ENCODE measurements around the gene NRAP. TPM values are rescaled to one million over a fixed set of nuclear protein-coding genes. Genes with fewer than 3 reads are reported as not detected.

NRAP gene
- total and polyA plus RNA-seq, 2 donors (not counting 3 experiments of a cell fraction or from before 2014, with no cell fraction given) = not detected

DNA sequence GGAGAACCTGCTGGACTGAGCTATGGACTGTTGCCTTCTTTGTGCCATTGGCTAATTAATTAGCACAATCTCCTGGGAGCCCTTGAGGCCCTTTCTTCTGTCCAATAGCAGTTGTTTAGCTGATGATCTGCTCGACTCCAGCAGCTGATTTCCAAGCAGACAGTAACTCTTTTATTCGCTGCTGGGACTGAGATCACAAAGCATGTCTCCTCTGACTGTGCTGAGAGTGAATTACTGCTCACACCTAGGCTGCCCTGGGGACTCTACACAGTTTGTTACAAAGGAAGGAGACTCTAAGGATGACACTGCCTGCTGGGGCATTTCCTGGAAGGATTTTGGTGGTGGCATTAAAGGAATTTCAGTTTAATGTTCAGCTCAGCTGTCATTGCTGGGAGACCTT is 47.3 kb upstream of the NRAP start:
- intact Hi-C loops (cut with micrococcal nuclease) = no loop called here
- no peak overlapping the region for H3K9ac ChIP-seq (replicated peaks; ENCODE audit: extremely low read depth, insufficient read depth, low read length)
- POLR2A ChIA-PET = no interaction called here
- no TSS peak for BruUV-seq (replicated peaks)
- H3K4me2 ChIP-seq (ENCODE audit: insufficient read depth, low read length) = no peak overlapping the region
- peaks cover 2 to 3% of the 10 kb centered on the region in 2 experiments for H3K36me3 ChIP-seq (ENCODE audit: control insufficient read depth in 2 of 2, extremely low read depth in 1 of 2, insufficient read depth in 2 of 2, low read length in 2 of 2)
- H3K79me2 ChIP-seq (ENCODE audit: control insufficient read depth, insufficient read depth, low read length) = no peaks in the 10 kb centered on the region
- peaks cover 20% of the 10 kb centered on the region for H3K4me1 ChIP-seq (ENCODE audit: control insufficient read depth, extremely low read depth, insufficient read depth, low read length)
- H3K9me3 ChIP-seq (replicated peaks; ENCODE audit: control insufficient read depth, insufficient read depth, low read length) = no peaks in the 10 kb centered on the region
- FAIRE-seq (no peak), DNase-seq (ENCODE audit: low read depth, low spot score) (no peak)
- H3K27me3 ChIP-seq (ENCODE audit: control insufficient read depth in 2 of 2, insufficient read depth in 2 of 2, low read length in 2 of 2) = no peaks in the 10 kb centered on the region
- no peak for TF ChIP-seq POLR2AphosphoS5 (IDR thresholded peaks at IDR 0.05; ENCODE audit: insufficient read depth, low read depth, low read length)
- TF ChIP-seq GATA2 (IDR thresholded peaks at IDR 0.05; ENCODE audit: insufficient read depth, insufficient read length, low read depth, low read length) = no peak
- no peak for TF ChIP-seq EZH2 (IDR thresholded peaks at IDR 0.05; ENCODE audit: borderline replicate concordance, low read depth, low read length, severe bottlenecking)
- no peak for TF ChIP-seq FOS (IDR thresholded peaks at IDR 0.05; ENCODE audit: borderline replicate concordance, insufficient read depth, low read length)
- TF ChIP-seq, protein P1, sequence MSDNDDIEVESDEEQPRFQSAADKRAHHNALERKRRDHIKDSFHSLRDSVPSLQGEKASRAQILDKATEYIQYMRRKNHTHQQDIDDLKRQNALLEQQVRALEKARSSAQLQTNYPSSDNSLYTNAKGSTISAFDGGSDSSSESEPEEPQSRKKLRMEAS (IDR thresholded peaks at IDR 0.05; ENCODE audit: insufficient read depth, insufficient read length) = no peak
- no peak for TF ChIP-seq MYC (IDR thresholded peaks at IDR 0.05; ENCODE audit: low read depth, low read length)
- TF ChIP-seq POLR2A (IDR thresholded peaks at IDR 0.05; ENCODE audit: low read depth, low read length) = no peak
- no peak for TF ChIP-seq JUN (IDR thresholded peaks at IDR 0.05; ENCODE audit: borderline replicate concordance, insufficient read depth, insufficient read length, low read depth)
- TF ChIP-seq, protein P2, sequence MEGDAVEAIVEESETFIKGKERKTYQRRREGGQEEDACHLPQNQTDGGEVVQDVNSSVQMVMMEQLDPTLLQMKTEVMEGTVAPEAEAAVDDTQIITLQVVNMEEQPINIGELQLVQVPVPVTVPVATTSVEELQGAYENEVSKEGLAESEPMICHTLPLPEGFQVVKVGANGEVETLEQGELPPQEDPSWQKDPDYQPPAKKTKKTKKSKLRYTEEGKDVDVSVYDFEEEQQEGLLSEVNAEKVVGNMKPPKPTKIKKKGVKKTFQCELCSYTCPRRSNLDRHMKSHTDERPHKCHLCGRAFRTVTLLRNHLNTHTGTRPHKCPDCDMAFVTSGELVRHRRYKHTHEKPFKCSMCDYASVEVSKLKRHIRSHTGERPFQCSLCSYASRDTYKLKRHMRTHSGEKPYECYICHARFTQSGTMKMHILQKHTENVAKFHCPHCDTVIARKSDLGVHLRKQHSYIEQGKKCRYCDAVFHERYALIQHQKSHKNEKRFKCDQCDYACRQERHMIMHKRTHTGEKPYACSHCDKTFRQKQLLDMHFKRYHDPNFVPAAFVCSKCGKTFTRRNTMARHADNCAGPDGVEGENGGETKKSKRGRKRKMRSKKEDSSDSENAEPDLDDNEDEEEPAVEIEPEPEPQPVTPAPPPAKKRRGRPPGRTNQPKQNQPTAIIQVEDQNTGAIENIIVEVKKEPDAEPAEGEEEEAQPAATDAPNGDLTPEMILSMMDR (IDR thresholded peaks at IDR 0.05; ENCODE audit: extremely low read depth in 1 of 2, insufficient read depth in 1 of 2, low read depth in 1 of 2, low read length in 2 of 2) = no peak
- H2AFZ ChIP-seq (ENCODE audit: low read depth, low read length) = no peak overlapping the region
- H3K4me3 ChIP-seq (replicated peaks in 1 of 3; ENCODE audit: insufficient read depth in 1 of 3, low read depth in 1 of 3, low read length in 3 of 3) = no peak overlapping the region
- H3K9me1 ChIP-seq (replicated peaks; ENCODE audit: control insufficient read depth, extremely low read depth, insufficient read depth, low read length) = no peaks in the 10 kb centered on the region
- dilution Hi-C loops (cut with MboI; ENCODE audit: extremely low pct_ligation_motif_present, low sequenced_read_pairs) = no loop called here
- CTCF ChIA-PET = interaction anchor here (1.0 to 1.4 kb wide), 2 partner anchors 32 to 391 kb away, joined by 4 read pairs; no protein-coding TSS in a partner anchor
- H3K27ac ChIP-seq (ENCODE audit: insufficient read depth, low read depth, low read length) = no peak overlapping the region
- no peaks in the 10 kb centered on the region for H4K20me1 ChIP-seq (replicated peaks; ENCODE audit: control insufficient read depth, extremely low read depth, insufficient read depth, low read length)

Data from endothelial cell of umbilical vein (primary cell).